HCT116 (cell line): ENCODE measurements around the gene AK5. TPM values are rescaled to one million over a fixed set of nuclear protein-coding genes. Genes with fewer than 3 reads are reported as not detected.

ENCODE experiments used
- ATAC-seq: fragments of 200-7000 bp; cut with Tn5 transposase; 2 replicates; pipeline ENCODE4 v1.9.1; 2020; ENCODE audit warnings: mild to moderate bottlenecking, moderate library complexity
- BruUV-seq: library from RNA; stranded (reverse); fragments of 400-500 nt; replicated peaks from 2 replicates; lab custom pipeline; 2021; lab: Mats Ljungman, UMichigan
- CTCF ChIA-PET: fragments of 300-600 bp; sonication (Branson Sonifier 250); formaldehyde crosslinking; loops from one replicate; lab custom pipeline; 2021; ENCODE audit warnings: antibody characterized with exemption; lab: Charles Lee
- POLR2A ChIA-PET: fragments of 300-600, 350-600 bp; sonication (Branson Sonifier 250); formaldehyde crosslinking; loops from one replicate; lab custom pipeline; 2021; ENCODE audit warnings: antibody characterized with exemption; lab: Charles Lee
- RAD21 ChIA-PET, 2 experiments: fragments of 300-600 bp; sonication (Branson Sonifier 250); formaldehyde crosslinking; loops; one replicate each; lab custom pipeline; 2023; ENCODE audit warnings: low total read pairs in 2 of 2; ENCODE audit not compliant: uncharacterized antibody in 2 of 2, unreplicated experiment in 2 of 2, low non-redundant PET in 1 of 2; lab: Charles Lee
- DNase-seq: peaks from one replicate; pipeline ENCODE4 v3.0.0-alpha.2; 2010; ENCODE audit warnings: low read depth, low spot score
- H2AFZ ChIP-seq: fragments of 200-600 bp; shearing (Covaris generic), sonication (generic); 2 replicates; pipeline ENCODE4 v1.6.1; 2017; ENCODE audit warnings: low read depth, mixed run types, mixed read lengths, antibody characterized with exemption, low read length; ENCODE audit not compliant: poor library complexity, severe bottlenecking
- H3K27ac ChIP-seq: 2 replicates; pipeline ENCODE4 v1.5.1; 2012; ENCODE audit warnings: low read depth, low read length
- H3K27me3 ChIP-seq: fragments of 200-600 bp; sonication (generic); 2 replicates; pipeline ENCODE4 v1.6.1; 2016; ENCODE audit warnings: mixed run types, low read length, mixed read lengths; ENCODE audit not compliant: insufficient read depth
- H3K36me3 ChIP-seq, 2 experiments: fragments of 200-500 bp in 1 of 2; fragments of 200-600 bp in 1 of 2; sonication (Bioruptor generic) in 1 of 2; sonication (generic) in 1 of 2; 2 replicates each; pipeline versions ENCODE4 v1.5.1 to v1.6.1; 2014 to 2016; ENCODE audit warnings: low read length in 2 of 2, inconsistent platforms in 1 of 2, mixed read lengths in 1 of 2, mixed run types in 1 of 2; ENCODE audit not compliant: insufficient read depth in 2 of 2, control insufficient read depth in 1 of 2
- H3K4me1 ChIP-seq, 2 experiments: fragments of 200-600 bp in 1 of 2; sonication (generic) in 1 of 2; 2 replicates each; pipeline versions ENCODE4 v1.5.1 to v1.6.1; 2012 to 2017; ENCODE audit warnings: low read length in 2 of 2, inconsistent platforms in 1 of 2, mild to moderate bottlenecking in 1 of 2, mixed read lengths in 1 of 2, mixed run types in 1 of 2, moderate library complexity in 1 of 2; ENCODE audit not compliant: insufficient read depth in 2 of 2, control insufficient read depth in 1 of 2
- H3K4me2 ChIP-seq: fragments of 200-600 bp; sonication (generic); 2 replicates; pipeline ENCODE4 v1.6.1; 2017; ENCODE audit warnings: mixed run types, low read length, mixed read lengths
- H3K4me3 ChIP-seq, 2 experiments: fragments of 200-600 bp in 1 of 2; sonication (generic) in 1 of 2; replicated peaks in 1 of 2; 2 replicates each; pipeline ENCODE4 v1.5.1; 2011 to 2016; ENCODE audit warnings: low read length in 2 of 2, control low read depth in 1 of 2, low read depth in 1 of 2, mild to moderate bottlenecking in 1 of 2, mixed read lengths in 1 of 2, mixed run types in 1 of 2
- H3K79me2 ChIP-seq: fragments of 200-600 bp; sonication (generic); 2 replicates; pipeline ENCODE4 v1.6.1; 2017; ENCODE audit warnings: mild to moderate bottlenecking, mixed run types, low read length, moderate library complexity, mixed read lengths; ENCODE audit not compliant: insufficient read depth
- H3K9ac ChIP-seq: fragments of 200-600 bp; sonication (generic); 2 replicates; pipeline ENCODE4 v1.6.1; 2016; ENCODE audit warnings: low read length, mixed read lengths
- H3K9me2 ChIP-seq: fragments of 200-600 bp; sonication (generic), shearing (Covaris generic); 2 replicates; pipeline ENCODE4 v1.6.1; 2017; ENCODE audit warnings: mixed run types, mild to moderate bottlenecking, moderate library complexity; ENCODE audit not compliant: insufficient read depth
- H3K9me3 ChIP-seq, 2 experiments: fragments of 200-500 bp in 1 of 2; fragments of 200-600 bp in 1 of 2; sonication (Bioruptor generic) in 1 of 2; sonication (generic) in 1 of 2; 2 replicates each; pipeline ENCODE4 v1.6.1; 2014 to 2017; ENCODE audit warnings: low read length in 2 of 2, mixed read lengths in 2 of 2, inconsistent platforms in 1 of 2, low read depth in 1 of 2, mild to moderate bottlenecking in 1 of 2, mixed run types in 1 of 2, moderate library complexity in 1 of 2; ENCODE audit not compliant: control insufficient read depth in 1 of 2, insufficient read depth in 1 of 2
- H4K20me1 ChIP-seq: fragments of 200-600 bp; sonication (generic), shearing (Covaris generic); 2 replicates; pipeline ENCODE4 v1.6.1; 2017; ENCODE audit warnings: mixed run types, mild to moderate bottlenecking, moderate library complexity; ENCODE audit not compliant: insufficient read depth
- CBX3 ChIP-seq: IDR thresholded peaks from 2 replicates; pipeline ENCODE4 v1.6.1; 2012; ENCODE audit warnings: low read depth
- CEBPB ChIP-seq: IDR thresholded peaks from 2 replicates; pipeline ENCODE4 v1.6.1; 2012; ENCODE audit warnings: low read depth
- EGR1 ChIP-seq: IDR thresholded peaks from 2 replicates; pipeline ENCODE4 v1.6.1; 2012; ENCODE audit warnings: low read depth
- ELF1 ChIP-seq: IDR thresholded peaks from 2 replicates; pipeline ENCODE4 v1.6.1; 2012; ENCODE audit warnings: low read depth, borderline replicate concordance
- EZH2phosphoT487 ChIP-seq: fragments of 200-600 bp; IDR thresholded peaks from 2 replicates; pipeline ENCODE4 v1.6.1; 2018; ENCODE audit warnings: antibody characterized with exemption, borderline replicate concordance
- FOSL1 ChIP-seq: IDR thresholded peaks from 2 replicates; pipeline ENCODE4 v1.6.1; 2012; ENCODE audit warnings: low read depth
- JUND ChIP-seq: IDR thresholded peaks from 2 replicates; pipeline ENCODE4 v1.6.1; 2012
- RAD21 ChIP-seq: IDR thresholded peaks from 2 replicates; pipeline ENCODE4 v1.6.1; 2012; ENCODE audit warnings: low read depth, mild to moderate bottlenecking
- SIN3A ChIP-seq: IDR thresholded peaks from 2 replicates; pipeline ENCODE4 v1.6.1; 2012; ENCODE audit warnings: low read depth
- SRF ChIP-seq: IDR thresholded peaks from 2 replicates; pipeline ENCODE4 v1.6.1; 2012; ENCODE audit warnings: low read depth
- TCF7L2 ChIP-seq: IDR thresholded peaks from 2 replicates; pipeline ENCODE4 v1.7.0; 2011; ENCODE audit warnings: borderline replicate concordance, inconsistent platforms; ENCODE audit not compliant: insufficient read depth, insufficient read length; ENCODE audit errors: extremely low read depth
- YY1 ChIP-seq: IDR thresholded peaks from 2 replicates; pipeline ENCODE4 v1.6.1; 2011; ENCODE audit warnings: low read length, low read depth, moderate library complexity, mild to moderate bottlenecking; ENCODE audit not compliant: insufficient replicate concordance; ENCODE audit errors: extremely low read depth
- ZFX ChIP-seq: fragments of 450-650 bp; IDR thresholded peaks from 2 replicates; pipeline ENCODE4 v1.6.1; 2017
- ZNF274 ChIP-seq: fragments of 200-500 bp; sonication (Bioruptor generic); IDR thresholded peaks from 2 replicates; pipeline ENCODE4 v1.6.1; 2014; ENCODE audit warnings: mild to moderate bottlenecking, low read depth, low read length, inconsistent platforms
- intact Hi-C: fragments of 100-400 bp; cut with micrococcal nuclease; formaldehyde crosslinking; loops from 2 replicates; pipeline ENCODE4 v1.10.0; 2022
- total RNA-seq: library from RNA; stranded (reverse); gene quantifications from one replicate; pipeline ENCODE4 v1.2.1, GENCODE V29; 2021; ENCODE audit not compliant: unreplicated experiment
- TF ChIP-seq, protein P1 (sequence below), 3 experiments: fragments of 200-600 bp in 1 of 3; sonication (generic) in 1 of 3; IDR thresholded peaks in 2 of 3; conservative IDR thresholded peaks in 1 of 3; 2 replicates each; pipeline ENCODE4 v1.5.1; 2012 to 2017; ENCODE audit warnings: low read depth in 2 of 3, low read length in 2 of 3, antibody characterized with exemption in 1 of 3, borderline replicate concordance in 1 of 3, control low read depth in 1 of 3, mild to moderate bottlenecking in 1 of 3, mixed read lengths in 1 of 3, mixed run types in 1 of 3, moderate library complexity in 1 of 3; ENCODE audit not compliant: insufficient read depth in 1 of 3
- TF ChIP-seq, protein P2 (sequence below): IDR thresholded peaks from 2 replicates; pipeline ENCODE4 v1.6.1; 2012
- TF ChIP-seq, protein P3 (sequence below): IDR thresholded peaks from 2 replicates; pipeline ENCODE4 v1.6.1; 2012; ENCODE audit warnings: low read depth

AK5 gene
- total RNA-seq, 1 experiment from 2014 or later = 0.22 TPM

DNA sequence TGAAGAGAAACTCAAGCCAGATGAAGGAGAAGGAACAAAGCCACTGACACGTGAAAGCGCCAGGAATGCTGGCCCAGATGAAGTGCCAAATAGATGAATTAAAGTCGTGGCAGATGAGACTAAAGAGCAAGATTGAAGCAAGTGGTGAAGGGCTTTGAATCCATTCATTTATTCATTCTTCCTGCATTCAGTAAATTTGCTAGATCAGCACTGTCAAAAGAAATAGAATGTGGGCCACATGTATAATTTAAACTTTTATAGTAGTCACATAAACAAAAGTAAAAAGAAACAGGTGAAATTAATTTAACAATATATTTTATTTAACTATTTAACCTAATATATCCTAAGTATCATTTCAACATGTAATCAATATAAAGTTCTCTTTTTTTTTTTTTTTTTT, 265.1 kb downstream of the AK5 start:
- H3K27ac ChIP-seq = no peak overlapping the region
- intact Hi-C loops = no loop called here
- ATAC-seq = no peak

DNA sequence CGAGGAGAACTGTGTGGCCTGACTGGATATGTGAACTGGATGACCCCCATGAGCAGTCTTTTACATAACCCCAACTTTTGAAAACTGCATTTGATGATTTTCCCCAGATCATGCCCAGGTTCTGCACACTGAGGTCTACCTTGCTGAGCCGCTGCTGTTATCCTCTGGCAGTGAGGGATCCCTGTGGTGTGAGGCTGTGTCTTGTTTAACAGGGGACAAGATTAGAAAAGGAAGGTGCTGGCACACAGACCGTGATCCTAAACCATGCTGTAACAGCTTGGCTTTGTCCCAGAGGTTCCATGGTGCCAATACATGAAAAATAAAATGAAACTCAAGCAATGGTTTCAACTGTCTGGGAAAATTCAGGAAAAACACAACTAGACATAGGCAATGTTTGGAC, 266.5 kb downstream of the AK5 start:
- CTCF ChIA-PET = no interaction called here
- H2AFZ ChIP-seq = no peak overlapping the region
- no peak for DNase-seq
- TF ChIP-seq ZFX (no peak), EGR1 (no peak), SRF (no peak), YY1 (no peak), CBX3 (no peak), JUND (no peak), RAD21 (no peak), SIN3A (no peak), ZNF274 (no peak), ELF1 (no peak), CEBPB (no peak), TCF7L2 (no peak), EZH2phosphoT487 (no peak)
- TF ChIP-seq, protein P1, sequence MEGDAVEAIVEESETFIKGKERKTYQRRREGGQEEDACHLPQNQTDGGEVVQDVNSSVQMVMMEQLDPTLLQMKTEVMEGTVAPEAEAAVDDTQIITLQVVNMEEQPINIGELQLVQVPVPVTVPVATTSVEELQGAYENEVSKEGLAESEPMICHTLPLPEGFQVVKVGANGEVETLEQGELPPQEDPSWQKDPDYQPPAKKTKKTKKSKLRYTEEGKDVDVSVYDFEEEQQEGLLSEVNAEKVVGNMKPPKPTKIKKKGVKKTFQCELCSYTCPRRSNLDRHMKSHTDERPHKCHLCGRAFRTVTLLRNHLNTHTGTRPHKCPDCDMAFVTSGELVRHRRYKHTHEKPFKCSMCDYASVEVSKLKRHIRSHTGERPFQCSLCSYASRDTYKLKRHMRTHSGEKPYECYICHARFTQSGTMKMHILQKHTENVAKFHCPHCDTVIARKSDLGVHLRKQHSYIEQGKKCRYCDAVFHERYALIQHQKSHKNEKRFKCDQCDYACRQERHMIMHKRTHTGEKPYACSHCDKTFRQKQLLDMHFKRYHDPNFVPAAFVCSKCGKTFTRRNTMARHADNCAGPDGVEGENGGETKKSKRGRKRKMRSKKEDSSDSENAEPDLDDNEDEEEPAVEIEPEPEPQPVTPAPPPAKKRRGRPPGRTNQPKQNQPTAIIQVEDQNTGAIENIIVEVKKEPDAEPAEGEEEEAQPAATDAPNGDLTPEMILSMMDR (IDR thresholded peaks at IDR 0.05 in 2 of 3, conservative IDR thresholded peaks at IDR 0.05 in 1 of 3; ENCODE audit: borderline replicate concordance in 1 of 3, insufficient read depth in 1 of 3, low read depth in 2 of 3, low read length in 2 of 3) = no peak
- TF ChIP-seq, protein P2, sequence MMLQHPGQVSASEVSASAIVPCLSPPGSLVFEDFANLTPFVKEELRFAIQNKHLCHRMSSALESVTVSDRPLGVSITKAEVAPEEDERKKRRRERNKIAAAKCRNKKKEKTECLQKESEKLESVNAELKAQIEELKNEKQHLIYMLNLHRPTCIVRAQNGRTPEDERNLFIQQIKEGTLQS = no peak
- TF ChIP-seq, protein P3, sequence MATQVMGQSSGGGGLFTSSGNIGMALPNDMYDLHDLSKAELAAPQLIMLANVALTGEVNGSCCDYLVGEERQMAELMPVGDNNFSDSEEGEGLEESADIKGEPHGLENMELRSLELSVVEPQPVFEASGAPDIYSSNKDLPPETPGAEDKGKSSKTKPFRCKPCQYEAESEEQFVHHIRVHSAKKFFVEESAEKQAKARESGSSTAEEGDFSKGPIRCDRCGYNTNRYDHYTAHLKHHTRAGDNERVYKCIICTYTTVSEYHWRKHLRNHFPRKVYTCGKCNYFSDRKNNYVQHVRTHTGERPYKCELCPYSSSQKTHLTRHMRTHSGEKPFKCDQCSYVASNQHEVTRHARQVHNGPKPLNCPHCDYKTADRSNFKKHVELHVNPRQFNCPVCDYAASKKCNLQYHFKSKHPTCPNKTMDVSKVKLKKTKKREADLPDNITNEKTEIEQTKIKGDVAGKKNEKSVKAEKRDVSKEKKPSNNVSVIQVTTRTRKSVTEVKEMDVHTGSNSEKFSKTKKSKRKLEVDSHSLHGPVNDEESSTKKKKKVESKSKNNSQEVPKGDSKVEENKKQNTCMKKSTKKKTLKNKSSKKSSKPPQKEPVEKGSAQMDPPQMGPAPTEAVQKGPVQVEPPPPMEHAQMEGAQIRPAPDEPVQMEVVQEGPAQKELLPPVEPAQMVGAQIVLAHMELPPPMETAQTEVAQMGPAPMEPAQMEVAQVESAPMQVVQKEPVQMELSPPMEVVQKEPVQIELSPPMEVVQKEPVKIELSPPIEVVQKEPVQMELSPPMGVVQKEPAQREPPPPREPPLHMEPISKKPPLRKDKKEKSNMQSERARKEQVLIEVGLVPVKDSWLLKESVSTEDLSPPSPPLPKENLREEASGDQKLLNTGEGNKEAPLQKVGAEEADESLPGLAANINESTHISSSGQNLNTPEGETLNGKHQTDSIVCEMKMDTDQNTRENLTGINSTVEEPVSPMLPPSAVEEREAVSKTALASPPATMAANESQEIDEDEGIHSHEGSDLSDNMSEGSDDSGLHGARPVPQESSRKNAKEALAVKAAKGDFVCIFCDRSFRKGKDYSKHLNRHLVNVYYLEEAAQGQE = no peak

More for the DNA sequence above, 265.1 kb downstream of the AK5 start:
- Histone ChIP-seq H3K27me3 (no peaks in the 10 kb centered on the region), H3K4me3 (no peak overlapping the region), H3K9me2 (no peaks in the 10 kb centered on the region), H3K4me1 (no peaks in the 10 kb centered on the region), H3K4me2 (no peak overlapping the region), H3K9ac (no peak overlapping the region), H3K9me3 (no peaks in the 10 kb centered on the region), H4K20me1 (no peaks in the 10 kb centered on the region), H3K79me2 (no peaks in the 10 kb centered on the region), H3K36me3 (no peaks in the 10 kb centered on the region), H2AFZ (no peak overlapping the region)
- CTCF ChIA-PET = no interaction called here
- DNase-seq = no peak
- POLR2A ChIA-PET = no interaction called here
- TF ChIP-seq TCF7L2 (no peak), EGR1 (no peak), FOSL1 (no peak), YY1 (no peak)
- BruUV-seq = no TSS peak
- RAD21 ChIA-PET = no interaction called here

More for the DNA sequence above, 266.5 kb downstream of the AK5 start:
- no peaks in the 10 kb centered on the region for H3K79me2 ChIP-seq
- H3K4me2 ChIP-seq = no peak overlapping the region
- intact Hi-C loops = no loop called here
- BruUV-seq = no TSS peak
- no peak overlapping the region for H3K4me3 ChIP-seq
- no peak overlapping the region for H3K27ac ChIP-seq
- no peaks in the 10 kb centered on the region for H4K20me1 ChIP-seq
- H3K9me2 ChIP-seq = no peaks in the 10 kb centered on the region
- H3K9ac ChIP-seq = no peak overlapping the region
- ChIA-PET RAD21 (no interaction called here), POLR2A (no interaction called here)
- H3K36me3 ChIP-seq = no peaks in the 10 kb centered on the region
- no peaks in the 10 kb centered on the region for H3K9me3 ChIP-seq
- ATAC-seq = no peak
- no peaks in the 10 kb centered on the region for H3K27me3 ChIP-seq
- no peaks in the 10 kb centered on the region for H3K4me1 ChIP-seq
